ENCODE results near the gene STK32B.

The STK32B gene

DNA sequence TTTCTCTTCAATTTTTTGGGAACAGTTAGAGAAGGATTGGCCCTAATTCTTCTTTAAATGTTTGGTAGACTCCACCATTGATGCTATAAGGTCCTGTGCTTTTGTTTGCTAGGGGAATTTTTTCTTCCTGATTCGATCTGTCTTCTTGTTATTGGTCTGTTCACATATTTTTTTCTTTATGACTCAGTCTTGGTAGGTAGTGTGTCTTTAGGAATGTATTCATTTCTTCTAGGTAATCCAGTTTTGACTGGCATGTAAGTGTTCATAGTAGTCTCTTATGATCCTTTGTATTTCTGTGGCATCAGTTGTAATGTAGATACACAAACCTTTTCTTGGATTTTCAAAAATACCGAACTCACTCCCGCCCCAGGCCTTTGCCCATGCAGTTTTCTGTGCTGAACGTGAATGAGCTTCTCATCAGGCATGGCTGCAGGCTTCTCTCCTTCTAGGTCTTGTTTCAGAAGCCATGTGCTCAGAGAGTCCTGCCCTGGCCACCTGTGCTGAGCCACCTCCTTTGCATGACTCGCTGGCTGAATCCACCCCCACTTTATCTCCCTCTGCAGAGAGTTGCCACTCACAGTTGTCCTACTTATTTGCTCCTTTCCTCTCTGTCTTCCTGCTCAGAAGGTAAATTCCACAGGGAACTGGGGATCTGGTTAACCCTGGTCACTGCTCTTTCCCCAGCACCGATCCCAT lies 67.0 kb downstream of the STK32B start:
- no peak for DNase-seq
- in situ Hi-C loops (cut with MboI; ENCODE audit: low pct_unique_long_range_greater_than_20kb, low sequenced_read_pairs) = no loop called here

DNA sequence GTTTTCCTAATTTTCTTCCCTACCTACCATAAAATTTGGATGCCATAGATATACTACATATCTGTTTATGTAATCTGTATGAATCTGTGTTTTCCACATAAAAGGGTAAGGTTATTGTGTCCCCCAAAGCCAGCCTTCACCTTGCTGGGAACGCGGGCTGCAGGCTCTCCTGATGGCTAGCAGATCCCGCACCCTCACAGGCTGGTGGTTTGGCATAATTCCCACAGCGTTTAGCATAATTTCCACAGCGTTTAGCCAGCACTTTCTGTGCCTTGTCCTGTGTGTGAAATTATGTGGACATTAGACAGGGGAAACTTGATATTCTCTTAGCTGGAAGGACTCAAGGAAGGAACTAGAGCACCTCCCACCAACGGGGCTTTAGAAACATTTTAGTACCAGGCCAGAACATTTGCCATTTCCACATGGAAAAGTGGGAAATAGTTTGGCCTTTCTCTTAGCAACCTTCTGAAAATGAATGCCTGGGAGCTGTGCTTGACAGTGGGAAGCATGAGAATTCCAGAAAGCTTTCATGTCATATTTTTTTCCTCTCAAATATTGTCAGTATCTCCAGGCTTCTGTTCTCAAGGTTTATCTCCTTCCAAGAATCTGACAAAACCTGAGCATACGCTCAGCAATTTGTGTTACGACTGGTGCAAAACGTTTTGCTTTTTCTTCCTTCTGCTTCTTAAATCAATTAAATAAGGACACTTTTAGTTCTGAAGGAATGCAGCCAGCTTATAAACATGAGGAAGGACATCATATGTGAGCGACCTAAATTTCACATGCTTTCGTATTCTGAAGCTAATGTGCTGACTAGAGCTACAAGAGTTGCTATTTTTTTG lies 67.9 kb downstream of the STK32B start:
- no peak for DNase-seq
- in situ Hi-C loops (cut with MboI; ENCODE audit: low pct_unique_long_range_greater_than_20kb, low sequenced_read_pairs) = no loop called here

DNA sequence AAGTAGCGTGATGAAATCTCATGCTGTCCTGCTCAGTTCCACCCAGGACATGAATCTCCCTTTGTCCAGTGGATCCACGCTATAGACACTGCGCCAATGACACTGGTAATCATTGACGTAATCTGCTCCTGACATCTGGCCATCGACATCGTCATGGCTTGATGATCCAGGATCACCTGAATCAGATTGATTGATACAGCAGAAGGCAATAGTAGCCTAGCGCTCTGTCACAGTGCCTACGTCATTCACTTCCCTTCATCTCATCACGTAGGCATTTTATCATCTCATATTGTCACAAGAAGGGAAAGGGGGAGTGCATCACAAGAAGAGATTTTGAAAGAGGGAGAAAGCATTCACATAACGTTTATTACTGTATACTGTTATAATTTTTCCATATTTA lies 68.8 kb downstream of the STK32B start:
- DNase-seq = no peak
- in situ Hi-C loops (cut with MboI; ENCODE audit: low pct_unique_long_range_greater_than_20kb, low sequenced_read_pairs) = no loop called here

GRCh38 chr4:5120468-5120867 lies 69.2 kb downstream of the STK32B start:
- DNase-seq = no peak
- in situ Hi-C loops (cut with MboI; ENCODE audit: low pct_unique_long_range_greater_than_20kb, low sequenced_read_pairs) = no loop called here

GRCh38 chr4:5122114-5122513 lies 70.8 kb downstream of the STK32B start:
- in situ Hi-C loops (cut with MboI; ENCODE audit: low pct_unique_long_range_greater_than_20kb, low sequenced_read_pairs) = no loop called here
- DNase-seq = no peak

GRCh38 chr4:5124876-5125275 lies 73.6 kb downstream of the STK32B start:
- in situ Hi-C loops (cut with MboI; ENCODE audit: low pct_unique_long_range_greater_than_20kb, low sequenced_read_pairs) = no loop called here
- DNase-seq = no peak

DNA sequence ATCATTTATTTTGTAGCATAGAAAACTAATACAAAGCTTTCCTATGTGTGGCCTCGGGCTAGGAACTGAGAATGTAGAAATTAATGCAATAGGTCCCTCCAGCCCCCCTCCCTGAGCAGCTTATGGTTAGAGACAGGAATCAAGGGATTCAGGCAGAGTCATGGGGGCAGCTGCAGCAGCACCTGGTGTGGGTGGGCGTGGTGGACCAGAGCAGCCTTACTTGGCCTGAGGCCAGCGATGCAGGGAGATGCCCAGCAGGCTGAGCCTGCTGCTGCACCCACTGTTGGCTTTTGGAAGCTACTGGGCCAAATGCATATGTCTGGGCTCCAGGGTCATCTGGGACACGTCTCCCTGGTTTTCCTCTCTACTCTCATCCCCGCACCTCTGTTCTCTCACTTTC lies 74.0 kb downstream of the STK32B start:
- in situ Hi-C loops (cut with MboI; ENCODE audit: low pct_unique_long_range_greater_than_20kb, low sequenced_read_pairs) = no loop called here
- DNase-seq = no peak

DNA sequence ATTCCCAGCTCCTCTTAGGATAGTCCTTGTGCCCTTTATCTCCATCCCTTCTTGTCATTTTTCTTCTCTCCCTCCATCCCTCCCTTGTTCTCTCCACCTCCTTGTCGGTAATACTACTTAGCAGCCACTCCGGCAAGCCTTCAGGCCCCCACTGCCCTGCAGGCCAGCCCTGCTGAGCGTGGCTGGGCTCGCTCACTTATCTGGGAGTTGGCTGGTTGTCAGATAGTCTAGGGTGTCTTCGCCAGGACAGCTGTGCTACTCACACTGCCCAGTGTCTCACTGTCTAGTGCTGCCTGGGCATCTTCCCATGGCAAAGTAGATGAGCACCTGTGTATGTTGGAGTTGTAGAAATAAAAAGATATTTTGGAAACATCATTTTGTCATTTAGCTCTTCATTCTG lies 75.0 kb downstream of the STK32B start:
- in situ Hi-C loops (cut with MboI; ENCODE audit: low pct_unique_long_range_greater_than_20kb, low sequenced_read_pairs) = no loop called here
- no peak for DNase-seq

GRCh38 chr4:5126857-5127256 lies 75.6 kb downstream of the STK32B start:
- in situ Hi-C loops (cut with MboI; ENCODE audit: low pct_unique_long_range_greater_than_20kb, low sequenced_read_pairs) = no loop called here
- no peak for DNase-seq

GRCh38 chr4:5127556-5127955 lies 76.3 kb downstream of the STK32B start:
- DNase-seq = no peak
- in situ Hi-C loops (cut with MboI; ENCODE audit: low pct_unique_long_range_greater_than_20kb, low sequenced_read_pairs) = no loop called here

- in situ Hi-C loops (cut with MboI; ENCODE audit: low pct_unique_long_range_greater_than_20kb, low sequenced_read_pairs) = no loop called here
- DNase-seq = no peak
Measured at GRCh38 chr4:5128569-5128968, 77.3 kb downstream of the STK32B start.

DNA sequence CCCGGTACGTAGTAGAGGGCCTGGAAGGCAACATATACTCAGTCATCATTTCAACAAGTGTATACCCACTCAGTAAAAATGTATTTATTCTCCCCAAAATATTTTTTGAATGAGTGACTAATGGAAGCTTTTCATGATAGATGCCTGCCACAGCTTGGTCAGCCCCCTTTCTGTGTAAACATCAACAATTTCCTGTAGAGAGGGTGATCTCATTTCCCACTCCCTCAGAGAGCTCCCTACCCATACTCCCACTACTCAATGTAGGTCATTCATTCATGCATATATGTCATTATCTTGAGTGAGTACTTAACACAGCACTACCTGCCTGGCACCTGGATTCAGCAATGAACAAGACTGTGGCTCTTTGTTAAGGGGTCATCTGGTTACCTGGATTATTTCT lies 81.9 kb downstream of the STK32B start:
- in situ Hi-C loops (cut with MboI; ENCODE audit: low pct_unique_long_range_greater_than_20kb, low sequenced_read_pairs) = no loop called here
- no peak for DNase-seq

DNA sequence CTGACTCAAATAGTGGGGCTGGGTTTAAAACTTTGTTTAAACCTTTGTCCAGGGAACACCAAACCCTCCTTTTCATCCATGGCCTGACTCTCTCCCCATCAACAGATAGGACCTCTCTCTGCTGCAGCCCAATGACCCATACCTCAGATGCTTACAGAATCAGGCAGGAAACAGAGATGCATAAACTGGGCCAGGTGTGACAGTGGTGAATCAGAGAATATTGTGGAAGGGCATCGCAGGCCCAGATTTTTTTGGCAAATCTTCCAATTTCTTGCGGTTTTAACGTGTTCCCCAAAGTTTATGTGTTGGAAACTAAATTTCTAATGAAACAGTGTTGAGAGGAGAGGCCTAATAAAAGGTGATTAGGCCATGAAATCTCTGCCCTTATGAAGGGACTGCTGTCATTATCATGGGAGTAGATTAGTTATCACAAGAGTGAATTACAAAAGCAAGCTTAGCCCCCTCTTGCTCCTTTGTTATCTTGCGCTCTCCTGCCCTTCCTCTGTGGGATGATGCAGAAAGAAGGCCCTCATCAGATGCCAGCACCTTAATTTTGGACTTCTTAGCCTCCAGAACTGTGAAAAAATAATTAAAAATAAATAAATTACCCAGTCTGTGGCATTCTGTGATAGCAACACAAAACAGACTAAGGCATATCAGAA lies 82.8 kb downstream of the STK32B start:
- in situ Hi-C loops (cut with MboI; ENCODE audit: low pct_unique_long_range_greater_than_20kb, low sequenced_read_pairs) = no loop called here
- DNase-seq = no peak

DNA sequence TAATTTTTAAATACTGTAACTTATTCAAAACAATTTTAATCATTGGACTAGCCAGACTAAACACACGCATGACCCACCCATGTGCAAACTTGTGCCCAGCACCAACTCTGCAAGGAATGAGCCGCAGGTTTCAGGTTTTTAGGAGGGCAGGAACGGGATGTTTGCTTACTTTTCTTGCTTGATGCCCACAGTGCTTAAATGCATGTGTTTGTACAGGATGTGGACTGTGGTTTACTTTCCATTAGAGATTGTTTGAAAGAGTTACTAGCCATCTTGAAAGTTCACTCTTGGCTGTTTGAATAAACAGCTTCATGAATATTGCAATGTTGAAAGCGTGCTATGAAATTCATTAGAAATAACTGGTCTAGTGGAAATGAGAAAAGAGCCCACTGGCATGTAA lies 83.3 kb downstream of the STK32B start:
- in situ Hi-C loops (cut with MboI; ENCODE audit: low pct_unique_long_range_greater_than_20kb, low sequenced_read_pairs) = no loop called here
- DNase-seq = no peak

- DNase-seq = no peak
- in situ Hi-C loops (cut with MboI; ENCODE audit: low pct_unique_long_range_greater_than_20kb, low sequenced_read_pairs) = no loop called here
Measured at GRCh38 chr4:5137226-5137625, 85.9 kb downstream of the STK32B start.

DNA sequence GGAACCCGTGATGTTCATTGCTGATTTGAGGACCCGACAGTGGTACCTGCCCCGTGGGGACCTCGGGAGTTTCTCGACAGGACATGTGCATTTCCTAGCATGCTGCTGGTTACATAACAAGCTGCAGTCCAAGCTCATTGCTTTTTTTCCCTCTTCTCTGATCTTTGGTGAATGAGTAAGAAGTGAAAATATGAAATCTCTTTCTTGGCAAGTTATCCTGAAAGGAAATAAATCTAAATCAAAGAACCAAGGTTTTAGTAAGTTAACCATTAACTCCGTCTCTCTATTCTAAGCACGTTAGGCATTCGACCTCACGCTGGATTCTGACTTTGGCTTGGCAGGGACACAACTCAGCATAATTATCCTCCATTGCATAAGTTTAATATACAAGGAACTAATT lies 86.6 kb downstream of the STK32B start:
- DNase-seq = no peak
- in situ Hi-C loops (cut with MboI; ENCODE audit: low pct_unique_long_range_greater_than_20kb, low sequenced_read_pairs) = no loop called here

DNA sequence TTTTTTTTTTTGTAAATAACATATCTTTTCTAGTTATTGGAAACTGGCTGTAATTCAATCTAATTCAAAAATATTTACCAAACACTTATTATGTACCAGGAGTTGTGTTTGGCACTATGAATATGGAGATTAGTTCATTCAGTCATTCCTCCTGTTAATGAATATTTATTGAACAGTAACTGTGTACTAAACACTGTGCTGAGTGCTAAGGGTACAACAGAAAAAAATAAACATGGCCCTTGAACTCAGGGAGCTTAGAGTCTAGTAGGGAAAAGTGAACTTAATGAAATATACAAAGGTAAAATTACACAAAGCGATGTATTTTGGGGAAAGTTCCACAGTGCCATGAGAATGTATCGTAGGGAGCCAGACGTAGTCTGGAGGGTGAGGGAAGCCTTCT lies 87.1 kb downstream of the STK32B start:
- DNase-seq = no peak
- in situ Hi-C loops (cut with MboI; ENCODE audit: low pct_unique_long_range_greater_than_20kb, low sequenced_read_pairs) = no loop called here

DNA sequence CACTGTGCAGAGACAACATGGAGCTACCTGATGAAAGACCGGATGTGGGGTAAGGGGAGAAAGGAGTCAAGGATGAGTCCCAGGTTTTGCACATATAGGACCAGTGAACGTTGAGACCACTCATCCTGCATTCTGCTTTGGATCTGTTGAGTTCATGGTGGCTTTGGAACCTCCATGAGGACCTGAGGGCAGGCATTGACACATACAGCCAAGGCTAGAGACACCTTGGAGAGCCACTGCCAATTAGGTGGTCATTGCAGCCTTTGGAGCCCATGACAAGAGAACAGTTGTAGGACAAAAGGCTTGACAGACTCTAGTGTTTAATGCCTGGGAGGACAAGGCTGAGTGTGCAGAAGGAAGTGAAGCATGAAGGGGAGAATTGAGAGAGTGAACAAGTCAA lies 87.9 kb downstream of the STK32B start:
- in situ Hi-C loops (cut with MboI; ENCODE audit: low pct_unique_long_range_greater_than_20kb, low sequenced_read_pairs) = no loop called here

DNA sequence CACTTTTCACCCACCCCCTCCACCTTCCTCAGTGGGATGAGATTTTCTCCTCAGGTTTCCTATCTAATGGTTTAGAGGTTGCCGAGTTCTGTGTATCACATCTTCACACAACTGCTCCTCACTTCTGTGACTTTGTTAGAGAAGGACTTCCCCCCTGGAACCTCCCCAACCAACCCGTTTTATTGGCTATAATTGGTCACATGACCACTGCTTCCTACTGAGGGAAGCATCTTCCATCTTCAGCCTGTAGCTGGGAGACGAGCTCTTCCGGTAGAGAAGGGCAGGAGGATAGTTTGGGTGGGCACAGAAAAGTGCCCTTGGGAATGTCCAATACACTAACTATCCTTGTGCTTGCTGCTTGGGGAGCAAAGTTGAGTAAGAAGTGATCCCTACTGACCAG lies 90.5 kb downstream of the STK32B start:
- in situ Hi-C loops (cut with MboI; ENCODE audit: low pct_unique_long_range_greater_than_20kb, low sequenced_read_pairs) = no loop called here
- no peak for DNase-seq

More for the DNA sequence above, 87.9 kb downstream of the STK32B start:
- DNase-seq = no peak

DNA sequence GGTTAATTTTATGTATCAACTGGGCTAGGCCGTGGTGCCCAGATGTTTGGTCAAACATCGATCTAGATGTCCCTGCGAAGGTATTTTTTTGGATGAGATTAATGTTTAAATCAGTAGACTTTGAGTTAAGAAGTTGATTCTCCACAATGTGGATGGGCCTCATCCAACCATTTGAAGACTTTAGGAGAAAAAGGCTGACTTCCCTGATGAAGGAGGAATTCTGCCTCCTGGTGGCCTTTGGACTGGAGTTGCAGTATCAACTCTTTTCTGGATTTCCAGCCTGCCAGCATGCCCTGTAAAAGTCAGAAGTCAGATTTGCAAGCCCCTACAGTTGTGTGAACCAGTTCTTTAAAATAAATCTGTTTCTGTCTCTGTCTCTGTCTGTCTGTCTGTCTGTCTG lies 91.4 kb downstream of the STK32B start:
- DNase-seq = peak; percentile 50
- in situ Hi-C loops (cut with MboI; ENCODE audit: low pct_unique_long_range_greater_than_20kb, low sequenced_read_pairs) = no loop called here

Data from KBM-7 (cell line).